GM19043 (cell line): ENCODE measurements around the gene BZW1.
"Not testable (repeated sequence)": the region's sequence is repeated elsewhere in the genome, so short reads cannot be mapped to it uniquely, and the experiment has no call there.

ENCODE experiments used
- ATAC-seq: cut with Tn5 transposase; IDR thresholded peaks from one replicate; pipeline ENCODE4 v1.9.1; 2021; ENCODE audit warnings: low read depth; ENCODE audit not compliant: unreplicated experiment

BZW1 gene

GRCh38 chr2:200788121-200788718 lies 23.5 kb upstream of the BZW1 start:
- ATAC-seq: no peak

GRCh38 chr2:200790185-200790584 lies 21.5 kb upstream of the BZW1 start:
- no peak for ATAC-seq

GRCh38 chr2:200791905-200792304 lies 19.8 kb upstream of the BZW1 start:
- ATAC-seq: no peak

GRCh38 chr2:200794143-200794542 lies 17.6 kb upstream of the BZW1 start:
- ATAC-seq: no peak

- no peak for ATAC-seq
These were observed 16.7 kb upstream of the BZW1 start for GRCh38 chr2:200795028-200795440.

- no peak for ATAC-seq
These were observed 15.1 kb upstream of the BZW1 start for GRCh38 chr2:200796561-200796960.

GRCh38 chr2:200797242-200797770 lies 14.4 kb upstream of the BZW1 start:
- ATAC-seq: no peak

GRCh38 chr2:200798514-200798913 lies 13.2 kb upstream of the BZW1 start:
- no peak for ATAC-seq

GRCh38 chr2:200800458-200800857 lies 11.3 kb upstream of the BZW1 start:
- no peak for ATAC-seq

GRCh38 chr2:200801431-200801830 lies 10.3 kb upstream of the BZW1 start:
- ATAC-seq: not testable (repeated sequence)

GRCh38 chr2:200809506-200810251 lies 2.0 kb upstream of the BZW1 start:
- no peak for ATAC-seq

GRCh38 chr2:200810252-200810997 lies 1.3 kb upstream of the BZW1 start:
- ATAC-seq: no peak

GRCh38 chr2:200810998-200811332 lies 745 bp upstream of the BZW1 start:
- ATAC-seq: no peak

GRCh38 chr2:200812122-200813022 lies 662 bp downstream of the BZW1 start:
- peak; percentile 26 for ATAC-seq

- ATAC-seq: no peak
These were observed 2.6 kb downstream of the BZW1 start for GRCh38 chr2:200814276-200814815.

GRCh38 chr2:200814917-200815316 lies 3.2 kb downstream of the BZW1 start:
- no peak for ATAC-seq

- ATAC-seq: not testable (repeated sequence)
These were observed 7.0 kb downstream of the BZW1 start for GRCh38 chr2:200818732-200819131.

- ATAC-seq: no peak
These were observed 9.0 kb downstream of the BZW1 start for GRCh38 chr2:200820573-200821234.

GRCh38 chr2:200821686-200822245 lies 10.1 kb downstream of the BZW1 start:
- no peak for ATAC-seq
